Measurements from ENCODE around the gene CD300LF.

The CD300LF gene

GRCh38 chr17:74729866-74730265, 17.1 kb upstream of the CD300LF start:
- no peak for DNase-seq (ENCODE audit: low spot score)

- no peak for DNase-seq (ENCODE audit: low spot score)
Observed at GRCh38 chr17:74729368-74729767, 16.6 kb upstream of the CD300LF start.

- DNase-seq (ENCODE audit: low spot score) = no peak
Observed at GRCh38 chr17:74728702-74729075, 16.0 kb upstream of the CD300LF start.

- DNase-seq (ENCODE audit: low spot score) = no peak
Observed at GRCh38 chr17:74728033-74728701, 15.4 kb upstream of the CD300LF start.

GRCh38 chr17:74725111-74725510, 12.4 kb upstream of the CD300LF start:
- DNase-seq (ENCODE audit: low spot score) = no peak

- DNase-seq (ENCODE audit: low spot score) = no peak
Observed at GRCh38 chr17:74723891-74724290, 11.2 kb upstream of the CD300LF start.

GRCh38 chr17:74722782-74723181, 10.1 kb upstream of the CD300LF start:
- no peak for DNase-seq (ENCODE audit: low spot score)

GRCh38 chr17:74720506-74720905, 7.8 kb upstream of the CD300LF start:
- DNase-seq (ENCODE audit: low spot score) = no peak

GRCh38 chr17:74715144-74715543, 2.4 kb upstream of the CD300LF start:
- no peak for DNase-seq (ENCODE audit: low spot score)

GRCh38 chr17:74713171-74713755, 540 bp upstream of the CD300LF start:
- DNase-seq (ENCODE audit: low spot score) = no peak

- no peak for DNase-seq (ENCODE audit: low spot score)
Observed at GRCh38 chr17:74712301-74712700, 422 bp downstream of the CD300LF start.

- no peak for DNase-seq (ENCODE audit: low spot score)
Observed at GRCh38 chr17:74711058-74711824, 1.5 kb downstream of the CD300LF start.

- no peak for DNase-seq (ENCODE audit: low spot score)
Observed at GRCh38 chr17:74704544-74704943, 8.2 kb downstream of the CD300LF start.

GRCh38 chr17:74703311-74703710, 9.4 kb downstream of the CD300LF start:
- no peak for DNase-seq (ENCODE audit: low spot score)

GRCh38 chr17:74702116-74702871, 10.4 kb downstream of the CD300LF start:
- DNase-seq (ENCODE audit: low spot score) = no peak

- DNase-seq (ENCODE audit: low spot score) = no peak
Observed at GRCh38 chr17:74699236-74699635, 13.5 kb downstream of the CD300LF start.

- DNase-seq (ENCODE audit: low spot score) = no peak
Observed at GRCh38 chr17:74698069-74698468, 14.7 kb downstream of the CD300LF start.

- no peak for DNase-seq (ENCODE audit: low spot score)
Observed at GRCh38 chr17:74697515-74697914, 15.2 kb downstream of the CD300LF start.

- no peak for DNase-seq (ENCODE audit: low spot score)
Observed at GRCh38 chr17:74695629-74696028, 17.1 kb downstream of the CD300LF start.

- DNase-seq (ENCODE audit: low spot score) = no peak
Observed at GRCh38 chr17:74694081-74694480, 18.6 kb downstream of the CD300LF start.

GRCh38 chr17:74691151-74691550, 21.6 kb downstream of the CD300LF start:
- DNase-seq (ENCODE audit: low spot score) = no peak

GRCh38 chr17:74690409-74690825, 22.3 kb downstream of the CD300LF start:
- DNase-seq (ENCODE audit: low spot score) = no peak

GRCh38 chr17:74687886-74688285, 24.8 kb downstream of the CD300LF start:
- DNase-seq (ENCODE audit: low spot score) = no peak

Data from kidney capillary endothelial cell (primary cell).